HEK293 (cell line): Measurements from ENCODE around the gene B4GALT2.

Experiments
- CTCF ChIA-PET: fragments of 350-600 bp; formaldehyde crosslinking; extraction: SDS; loops from one replicate; lab custom pipeline; 2021; ENCODE audit warnings: antibody characterized with exemption; lab: Yijun Ruan, JAX
- POLR2A ChIA-PET: fragments of 300-600 bp; formaldehyde crosslinking; extraction: SDS; loops from one replicate; lab custom pipeline; 2020; ENCODE audit warnings: antibody characterized with exemption, inconsistent platforms; lab: Yijun Ruan, JAX
- H3K27ac ChIP-seq: fragments of 200-500 bp; sonication (Bioruptor generic); 2 replicates; pipeline ENCODE4 v1.5.1; 2014; ENCODE audit warnings: low read depth, low read length, control low read depth, inconsistent platforms; ENCODE audit errors: extremely low read depth
- H3K36me3 ChIP-seq, 2 experiments: fragments of 200-500 bp in 1 of 2; sonication (Bioruptor generic) in 1 of 2; 1 replicate in 1 of 2; 2 replicates in 1 of 2; pipeline ENCODE4 v1.5.1; 2014 to 2017; ENCODE audit warnings: inconsistent platforms in 2 of 2, low read length in 2 of 2; ENCODE audit not compliant: control insufficient read depth in 2 of 2, insufficient read depth in 1 of 2
- H3K4me1 ChIP-seq: fragments of 200-500 bp; sonication (Bioruptor generic); 2 replicates; pipeline ENCODE4 v1.5.1; 2014; ENCODE audit warnings: mild to moderate bottlenecking, low read length, inconsistent platforms; ENCODE audit not compliant: control insufficient read depth, insufficient read depth
- H3K4me3 ChIP-seq: 2 replicates; pipeline ENCODE4 v1.5.1; 2011; ENCODE audit warnings: low read depth, mild to moderate bottlenecking, control low read depth, low read length, moderate library complexity
- H3K9me3 ChIP-seq: fragments of 200-500 bp; sonication (Bioruptor generic); 2 replicates; pipeline ENCODE4 v1.5.1; 2014; ENCODE audit warnings: low read depth, low read length, inconsistent platforms; ENCODE audit not compliant: control insufficient read depth, insufficient read depth
- ATF2 ChIP-seq: fragments of 450-650 bp; formaldehyde crosslinking; IDR thresholded peaks from 2 replicates; pipeline ENCODE4 v1.5.1; 2016; ENCODE audit warnings: missing biosample characterization, missing genetic modification characterization, low read depth
- BCL6B ChIP-seq: fragments of 450-650 bp; formaldehyde crosslinking; IDR thresholded peaks from 2 replicates; pipeline ENCODE4 v1.5.1; 2017; ENCODE audit warnings: missing biosample characterization, missing genetic modification characterization
- GFI1B ChIP-seq: fragments of 450-650 bp; formaldehyde crosslinking; IDR thresholded peaks from 2 replicates; pipeline ENCODE4 v1.5.1; 2016; ENCODE audit warnings: missing biosample characterization, missing genetic modification characterization
- HOXC10 ChIP-seq: sonication (generic); formaldehyde crosslinking; IDR thresholded peaks from 2 replicates; pipeline ENCODE4 v1.8.1; 2023; ENCODE audit warnings: mild to moderate bottlenecking, missing genetic modification reagents
- KLF16 ChIP-seq: fragments of 450-650 bp; formaldehyde crosslinking; IDR thresholded peaks from 2 replicates; pipeline ENCODE4 v1.5.1; 2017; ENCODE audit warnings: missing biosample characterization, missing genetic modification characterization
- KLF8 ChIP-seq: fragments of 450-650 bp; formaldehyde crosslinking; IDR thresholded peaks from 2 replicates; pipeline ENCODE4 v1.5.1; 2016; ENCODE audit warnings: missing biosample characterization, missing genetic modification characterization
- OVOL3 ChIP-seq: fragments of 450-650 bp; formaldehyde crosslinking; IDR thresholded peaks from 2 replicates; pipeline ENCODE4 v1.5.1; 2016; ENCODE audit warnings: missing biosample characterization, missing genetic modification characterization
- SP2 ChIP-seq: fragments of 450-650 bp; formaldehyde crosslinking; IDR thresholded peaks from 2 replicates; pipeline ENCODE4 v1.5.1; 2016; ENCODE audit warnings: missing biosample characterization, missing genetic modification characterization
- YY2 ChIP-seq: fragments of 450-650 bp; formaldehyde crosslinking; IDR thresholded peaks from 2 replicates; pipeline ENCODE4 v1.5.1; 2016; ENCODE audit warnings: missing biosample characterization, missing genetic modification characterization
- ZBTB48 ChIP-seq: fragments of 450-650 bp; formaldehyde crosslinking; IDR thresholded peaks from 2 replicates; pipeline ENCODE4 v1.5.1; 2016; ENCODE audit warnings: missing biosample characterization, missing genetic modification characterization
- ZBTB6 ChIP-seq: fragments of 450-650 bp; formaldehyde crosslinking; IDR thresholded peaks from 2 replicates; pipeline ENCODE4 v1.5.1; 2017; ENCODE audit warnings: missing biosample characterization, missing genetic modification characterization
- ZNF114 ChIP-seq: fragments of 450-650 bp; formaldehyde crosslinking; IDR thresholded peaks from 2 replicates; pipeline ENCODE4 v1.5.0; 2017; ENCODE audit warnings: missing biosample characterization, missing genetic modification characterization
- ZNF146 ChIP-seq: fragments of 450-650 bp; formaldehyde crosslinking; IDR thresholded peaks from 2 replicates; pipeline ENCODE4 v1.5.1; 2016; ENCODE audit warnings: missing biosample characterization, missing genetic modification characterization
- ZNF16 ChIP-seq: fragments of 450-650 bp; formaldehyde crosslinking; IDR thresholded peaks from 2 replicates; pipeline ENCODE4 v1.5.1; 2016; ENCODE audit warnings: low read depth, missing biosample characterization, missing genetic modification characterization
- ZNF202 ChIP-seq: fragments of 450-650 bp; formaldehyde crosslinking; IDR thresholded peaks from 2 replicates; pipeline ENCODE4 v1.5.1; 2016; ENCODE audit warnings: missing biosample characterization, missing genetic modification characterization, borderline replicate concordance
- ZNF24 ChIP-seq: fragments of 450-650 bp; formaldehyde crosslinking; IDR thresholded peaks from 2 replicates; pipeline ENCODE4 v1.5.1; 2016; ENCODE audit warnings: missing biosample characterization, missing genetic modification characterization
- ZNF248 ChIP-seq: fragments of 450-650 bp; formaldehyde crosslinking; IDR thresholded peaks from 2 replicates; pipeline ENCODE4 v1.5.1; 2017; ENCODE audit warnings: missing biosample characterization, missing genetic modification characterization
- ZNF280D ChIP-seq: fragments of 450-650 bp; formaldehyde crosslinking; IDR thresholded peaks from 2 replicates; pipeline ENCODE4 v1.5.1; 2016; ENCODE audit warnings: missing biosample characterization, missing genetic modification characterization
- ZNF362 ChIP-seq: fragments of 450-650 bp; formaldehyde crosslinking; IDR thresholded peaks from 2 replicates; pipeline ENCODE4 v1.5.1; 2016; ENCODE audit warnings: missing biosample characterization, missing genetic modification characterization
- ZNF426 ChIP-seq: fragments of 450-650 bp; formaldehyde crosslinking; IDR thresholded peaks from 2 replicates; pipeline ENCODE4 v1.5.1; 2017; ENCODE audit warnings: missing biosample characterization, missing genetic modification characterization, mild to moderate bottlenecking, inconsistent platforms, moderate library complexity
- ZNF571 ChIP-seq: fragments of 450-650 bp; formaldehyde crosslinking; IDR thresholded peaks from 2 replicates; pipeline ENCODE4 v1.5.0; 2017; ENCODE audit warnings: missing biosample characterization, missing genetic modification characterization
- ZNF596 ChIP-seq: fragments of 450-650 bp; IDR thresholded peaks from 2 replicates; pipeline ENCODE4 v1.5.0; 2018; ENCODE audit warnings: missing biosample characterization, mild to moderate bottlenecking, missing genetic modification characterization, moderate library complexity
- ZNF629 ChIP-seq: fragments of 450-650 bp; formaldehyde crosslinking; IDR thresholded peaks from 2 replicates; pipeline ENCODE4 v1.5.1; 2017; ENCODE audit warnings: missing biosample characterization, missing genetic modification characterization
- ZNF670 ChIP-seq: fragments of 450-650 bp; formaldehyde crosslinking; IDR thresholded peaks from 2 replicates; pipeline ENCODE4 v1.5.1; 2016; ENCODE audit warnings: missing biosample characterization, missing genetic modification characterization, low read depth
- ZNF704 ChIP-seq: fragments of 450-650 bp; formaldehyde crosslinking; IDR thresholded peaks from 2 replicates; pipeline ENCODE4 v1.5.1; 2016; ENCODE audit warnings: missing biosample characterization, missing genetic modification characterization
- ZNF747 ChIP-seq: fragments of 450-650 bp; formaldehyde crosslinking; IDR thresholded peaks from 2 replicates; pipeline ENCODE4 v1.5.1; 2016; ENCODE audit warnings: missing biosample characterization, missing genetic modification characterization

B4GALT2 gene

GRCh38 chr1:44024903-44025525 lies 46.0 kb downstream of the B4GALT2 start (continued):
- no peak for TF ChIP-seq GFI1B (tag by site-specific recombination)

GRCh38 chr1:44025816-44026215 lies 46.8 kb downstream of the B4GALT2 start:
- Histone ChIP-seq H3K4me3 (no peak overlapping the region), H3K27ac (no peak overlapping the region), H3K36me3 (no peaks in the 10 kb centered on the region), H3K4me1 (no peaks in the 10 kb centered on the region), H3K9me3 (no peaks in the 10 kb centered on the region)
- ChIA-PET CTCF (interaction anchor here (2.7 to 2.9 kb wide), 2 partner anchors 11 to 20 kb away, joined by 13 to 14 read pairs; no protein-coding TSS in a partner anchor), POLR2A (no interaction called here)
- TF ChIP-seq ZNF629 (no peak), OVOL3 (no peak), ZNF747 (tag by site-specific recombination) (no peak), ZNF280D (no peak), BCL6B (tag by site-specific recombination) (no peak), SP2 (tag by site-specific recombination) (no peak), ZNF362 (no peak), ZNF16 (no peak), ZNF571 (tag by site-specific recombination) (no peak), KLF16 (tag by site-specific recombination) (no peak)

- CTCF ChIA-PET: interaction anchor here (0.8 to 2.9 kb wide), 3 partner anchors 9 to 21 kb away, joined by 3 to 14 read pairs (median 13); no protein-coding TSS in a partner anchor
- Histone ChIP-seq H3K4me1 (peaks cover 5% of the 10 kb centered on the region; the same call in 1 of the 2 replicates), H3K27ac (no peak overlapping the region), H3K9me3 (no peaks in the 10 kb centered on the region), H3K4me3 (no peak overlapping the region), H3K36me3 (no peaks in the 10 kb centered on the region)
- POLR2A ChIA-PET: no interaction called here
- TF ChIP-seq ZNF202 (tag by site-specific recombination) (no peak), HOXC10 (CRISPR knock-in tag) (no peak), ZNF426 (no peak), ATF2 (tag by site-specific recombination) (no peak), ZNF596 (tag by site-specific recombination) (no peak), ZNF670 (no peak), ZNF248 (tag by site-specific recombination) (no peak), ZBTB6 (tag by site-specific recombination) (no peak), KLF8 (tag by site-specific recombination) (no peak), ZBTB48 (no peak), ZNF146 (no peak), ZNF704 (tag by site-specific recombination) (no peak), ZNF24 (tag by site-specific recombination) (no peak), YY2 (tag by site-specific recombination) (no peak), ZNF114 (no peak)
Observed at GRCh38 chr1:44027320-44027719, 48.3 kb downstream of the B4GALT2 start.
